ENCODE results near the gene ELP5. TPM values are rescaled to one million over a fixed set of nuclear protein-coding genes. Genes with fewer than 3 reads are reported as not detected.

ELP5 gene
- 46.5 and 46.7 TPM in 2 replicates for total RNA-seq (2014; rRNA removed; shearing (Covaris generic))

DNA sequence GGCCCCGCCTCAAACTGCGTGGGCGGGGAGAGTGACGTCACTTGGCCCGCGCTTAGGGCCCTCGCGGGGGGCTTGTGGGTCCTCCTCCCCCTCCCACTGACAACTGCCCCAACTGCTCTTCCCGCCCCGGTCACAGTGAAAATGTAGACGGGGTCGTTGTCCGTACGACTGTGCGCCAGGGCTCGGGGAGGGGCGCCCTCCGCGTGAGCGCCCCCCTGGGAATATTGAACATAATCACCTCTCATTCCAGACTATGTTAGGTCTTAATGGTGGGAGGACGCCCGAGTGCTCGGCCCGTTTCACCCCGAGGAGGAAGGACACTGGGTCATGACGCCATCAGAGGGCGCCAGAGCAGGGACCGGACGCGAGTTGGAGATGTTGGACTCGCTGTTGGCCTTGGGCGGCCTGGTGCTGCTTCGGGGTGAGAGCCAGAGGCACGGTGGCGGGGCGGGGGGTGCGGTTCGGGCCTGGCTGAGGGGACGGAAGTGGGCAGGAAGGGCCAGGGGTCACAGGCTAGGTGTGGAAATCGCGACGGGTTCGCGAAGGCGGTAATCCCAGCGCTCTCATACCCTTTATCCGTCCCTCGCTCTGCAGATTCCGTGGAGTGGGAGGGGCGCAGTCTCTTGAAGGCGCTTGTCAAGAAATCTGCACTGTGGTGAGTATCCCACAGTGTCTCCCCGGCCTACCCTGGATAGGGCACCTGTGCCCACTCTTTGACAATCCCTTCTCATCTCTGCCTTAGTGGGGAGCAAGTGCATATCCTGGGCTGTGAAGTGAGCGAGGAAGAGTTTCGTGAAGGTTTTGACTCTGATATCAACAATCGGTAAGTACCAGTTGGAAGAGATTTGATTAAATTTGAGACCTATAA is at the start of gene ELP5:
Gene ELP5, plus strand, starts transcription at position 40 of the 868 bp plus-strand sequence. Its CDS starts 336 bp downstream, at position 376.
- DNase-seq (ENCODE audit: low spot score) = peak; percentile 84

GRCh38 chr17:7203391-7203790 is 48.6 kb upstream of the ELP5 start:
- no peak for DNase-seq (ENCODE audit: low spot score)

DNA sequence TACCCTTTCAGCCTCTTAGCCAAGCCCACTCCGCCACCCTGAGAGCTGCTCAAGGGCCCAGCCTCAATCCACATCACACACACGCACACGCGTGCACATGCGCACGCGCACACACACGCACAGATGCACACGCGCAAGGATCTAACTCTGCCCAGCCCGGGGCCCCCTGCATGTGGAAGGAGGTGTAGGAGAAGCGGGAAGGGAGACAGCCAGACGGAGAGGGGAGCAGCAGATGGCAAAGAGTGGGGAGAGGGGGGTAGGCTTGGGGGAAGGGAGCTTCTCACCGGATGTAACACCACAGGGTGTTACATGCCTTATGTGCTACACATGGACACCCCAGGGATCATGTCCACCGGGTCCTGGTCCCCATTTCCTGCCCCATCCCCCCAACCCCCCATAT is 47.7 kb upstream of the ELP5 start:
- DNase-seq (ENCODE audit: low spot score) = no peak

- DNase-seq (ENCODE audit: low spot score) = peak; percentile 25
Observed at GRCh38 chr17:7204828-7205461, 47.1 kb upstream of the ELP5 start.

DNA sequence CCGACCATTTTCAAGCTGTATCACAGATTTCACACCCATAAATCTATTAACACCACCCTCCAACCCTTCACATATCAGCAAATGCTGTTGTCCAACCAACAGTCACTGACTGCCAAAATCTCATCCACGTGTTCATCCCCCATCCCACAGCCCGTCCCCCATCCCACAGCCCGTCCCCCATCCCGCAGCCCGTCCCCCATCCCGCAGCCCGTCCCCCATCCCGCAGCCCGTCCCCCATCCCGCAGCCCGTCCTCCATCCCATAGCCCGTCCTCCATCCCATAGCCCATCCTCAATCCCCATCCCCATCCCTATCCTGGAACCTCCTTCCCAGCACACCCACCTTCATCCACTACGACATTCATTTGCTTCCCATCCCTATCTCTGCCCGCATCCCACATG is 46.5 kb upstream of the ELP5 start:
- no peak for DNase-seq (ENCODE audit: low spot score)

- DNase-seq (ENCODE audit: low spot score) = no peak
Observed at GRCh38 chr17:7207120-7208001, 44.7 kb upstream of the ELP5 start.

- DNase-seq (ENCODE audit: low spot score) = no peak
Observed at GRCh38 chr17:7208027-7208571, 43.9 kb upstream of the ELP5 start.

DNA sequence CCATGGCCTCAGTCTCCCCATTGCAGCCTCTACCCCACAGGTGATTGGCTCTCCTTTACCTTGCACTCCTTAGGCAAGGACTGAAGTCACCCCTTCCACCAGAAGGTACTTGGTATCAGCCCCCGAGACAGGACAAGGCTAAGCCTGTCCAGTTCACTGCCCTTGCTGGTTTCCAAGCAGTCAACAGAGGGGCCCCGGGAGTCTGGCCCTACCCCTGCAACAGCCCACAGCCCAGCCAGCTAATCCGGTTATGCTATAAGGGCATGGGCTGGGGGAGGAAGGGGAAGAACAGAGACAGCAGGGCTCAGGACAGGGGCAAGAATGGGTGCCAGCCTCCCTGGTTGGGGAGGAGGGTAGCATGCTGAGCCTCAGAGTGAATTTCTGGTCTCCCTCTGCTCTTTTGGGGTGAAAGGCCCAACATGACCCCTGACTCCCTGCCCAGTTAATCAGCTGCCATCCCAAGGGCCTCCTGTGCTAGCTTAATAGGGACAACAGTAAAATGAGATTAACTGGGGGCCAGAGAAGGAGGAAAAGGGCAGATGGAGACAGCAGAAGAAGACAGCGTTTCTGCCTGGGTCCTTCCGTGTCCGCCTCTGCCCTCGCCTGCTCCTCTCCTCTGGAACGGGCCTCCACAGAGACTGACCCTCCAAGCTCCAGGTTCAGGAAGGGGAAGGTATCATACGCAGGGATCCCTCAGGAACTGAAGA is 43.1 kb upstream of the ELP5 start:
- DNase-seq (ENCODE audit: low spot score) = no peak

GRCh38 chr17:7211491-7212273 is 40.3 kb upstream of the ELP5 start:
- DNase-seq (ENCODE audit: low spot score) = no peak

DNA sequence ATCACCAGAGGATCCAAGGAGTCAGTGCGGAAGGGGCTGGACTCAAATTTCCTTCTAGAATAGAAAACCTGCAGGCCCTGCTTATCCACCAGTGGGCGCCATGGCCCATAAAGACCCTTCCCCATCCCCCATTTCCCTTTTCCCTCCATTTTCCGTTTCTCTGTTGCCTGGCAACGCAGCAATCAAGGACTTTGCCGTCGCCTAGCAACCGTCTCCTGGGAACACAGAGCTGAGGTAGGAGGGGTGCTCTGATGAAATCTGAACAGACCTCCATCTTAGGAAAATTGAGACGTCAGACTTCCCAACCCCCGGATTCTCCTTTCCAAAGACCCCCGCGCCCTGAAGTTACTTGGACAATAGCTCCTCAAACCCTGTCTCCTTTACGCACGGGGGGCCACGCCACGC is 38.1 kb upstream of the ELP5 start:
- peak; percentile 67 for DNase-seq (ENCODE audit: low spot score)

DNA sequence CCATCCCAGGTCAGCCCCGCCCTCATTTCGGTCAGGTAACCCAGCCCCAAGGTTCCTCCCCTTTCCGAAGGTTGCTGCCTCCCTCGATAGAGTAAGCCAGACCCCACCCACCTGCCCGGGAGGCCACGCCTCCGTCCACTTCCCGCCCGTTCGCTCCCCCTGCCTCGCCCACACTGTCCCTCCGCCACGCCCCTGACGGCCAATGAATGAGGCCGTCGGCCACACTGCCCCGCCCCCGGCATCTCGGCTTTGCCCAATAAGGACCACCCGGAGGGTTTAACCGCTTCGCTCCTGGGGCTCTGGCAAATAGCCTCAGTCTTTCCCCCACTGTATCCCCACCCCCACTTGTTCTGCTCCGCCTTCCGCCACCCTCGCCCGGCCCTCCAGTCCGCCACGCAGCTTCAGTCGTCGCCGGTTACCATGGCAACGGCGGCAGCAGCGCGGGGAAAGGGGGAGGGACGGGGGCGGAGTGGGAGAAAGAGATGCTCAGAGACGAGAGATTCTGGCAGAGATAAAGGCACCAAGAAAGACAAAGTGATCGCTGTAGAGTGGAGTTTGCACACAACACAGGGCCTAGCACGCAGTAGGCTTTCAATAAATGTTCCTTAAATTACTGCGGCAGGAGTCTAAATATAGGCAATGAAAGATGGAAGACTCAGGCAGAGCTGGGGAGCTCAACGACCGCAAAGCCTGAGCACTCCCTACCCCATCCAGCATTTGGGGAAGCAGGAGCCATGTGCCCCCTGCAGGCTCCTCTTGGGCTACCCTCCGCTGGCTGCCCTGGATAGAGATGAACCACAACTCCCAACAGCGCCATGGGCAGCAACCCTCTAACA is 37.5 kb upstream of the ELP5 start:
- peak; percentile 89 for DNase-seq (ENCODE audit: low spot score)

- no peak for DNase-seq (ENCODE audit: low spot score)
Observed at GRCh38 chr17:7215136-7215638, 36.8 kb upstream of the ELP5 start.

- DNase-seq (ENCODE audit: low spot score) = no peak
Observed at GRCh38 chr17:7215652-7216180, 36.3 kb upstream of the ELP5 start.

DNA sequence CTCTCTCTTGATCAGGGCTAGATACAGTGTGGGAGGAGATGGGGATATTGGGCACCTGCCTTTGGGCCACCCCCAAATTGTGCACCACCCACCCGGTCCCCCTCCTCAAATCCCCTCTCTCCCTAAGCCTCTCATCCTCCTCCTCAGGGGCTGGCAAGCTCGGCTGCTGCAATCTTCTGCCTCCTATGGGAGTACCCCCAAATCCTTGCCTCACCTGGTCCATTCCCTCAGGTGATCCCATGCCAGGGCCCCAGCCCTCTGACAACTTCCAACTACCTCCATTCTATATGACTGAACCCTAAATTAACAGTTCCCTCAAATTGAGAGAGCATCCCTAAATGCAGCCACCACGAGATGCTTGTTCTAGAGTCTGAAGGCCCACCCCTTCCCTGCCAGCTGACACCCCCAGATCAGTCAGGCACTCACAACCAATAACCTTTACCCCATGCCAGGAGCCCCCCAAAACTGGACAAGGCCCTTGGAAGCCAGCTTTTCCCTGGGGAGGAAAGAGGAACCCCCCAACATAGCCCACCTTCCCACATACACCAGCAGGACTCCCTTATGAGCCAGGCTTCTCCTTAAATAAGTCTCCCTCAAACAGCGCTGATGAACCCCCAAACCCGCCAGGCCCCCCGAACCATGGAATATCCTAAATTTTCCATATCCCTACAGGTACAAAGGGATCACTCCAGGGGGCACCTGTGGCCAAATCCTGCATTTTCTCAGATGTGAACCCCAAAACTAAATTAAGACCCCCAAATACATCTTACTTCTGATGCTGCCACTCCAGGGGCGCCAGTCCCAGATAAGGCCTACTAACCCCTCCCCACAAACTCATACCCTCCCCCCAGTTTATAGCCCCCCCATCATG is 35.5 kb upstream of the ELP5 start:
- DNase-seq (ENCODE audit: low spot score) = no peak

DNA sequence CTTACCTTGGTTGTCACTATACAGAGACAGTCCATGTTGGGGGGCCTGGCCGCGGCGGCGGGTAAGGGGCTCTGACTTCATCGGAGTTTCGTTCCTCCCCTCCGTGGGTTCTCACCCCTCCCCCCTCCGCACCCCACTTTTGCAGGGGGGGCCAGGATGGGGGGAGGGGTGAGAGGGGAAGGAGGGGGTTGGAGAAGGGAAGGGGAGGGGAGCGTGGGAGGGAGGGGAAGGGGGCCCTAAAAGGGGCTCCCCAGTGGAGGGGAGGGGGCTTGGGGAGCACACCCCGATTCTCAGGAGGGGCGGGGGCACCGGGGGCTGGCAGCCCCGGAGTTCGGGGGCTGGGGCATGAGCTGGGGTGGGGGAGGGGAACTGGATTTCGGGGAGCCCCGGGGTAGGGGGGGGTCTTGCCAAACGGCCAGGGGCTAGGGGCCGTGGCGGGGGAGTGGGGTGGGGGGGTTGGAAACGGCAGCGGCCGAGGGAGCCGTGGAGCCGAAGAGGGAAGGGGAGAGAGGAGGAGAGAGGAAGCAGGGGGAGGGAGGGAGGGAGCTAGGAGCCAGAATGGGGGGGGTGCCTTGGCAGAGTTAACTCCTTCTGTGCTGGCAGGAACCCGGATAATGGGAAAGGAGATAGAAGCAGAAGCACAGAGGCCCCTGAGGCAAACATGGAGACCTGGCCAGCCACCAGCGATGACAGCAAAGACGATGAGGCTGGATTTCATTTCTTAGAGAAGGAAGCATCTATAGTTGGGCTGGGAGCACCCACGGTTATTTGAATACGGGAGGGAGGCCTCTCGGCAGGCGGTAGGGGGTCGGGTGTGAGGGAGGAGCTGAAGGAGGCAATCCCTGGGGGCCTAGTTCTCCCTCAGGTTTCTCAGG is 34.7 kb upstream of the ELP5 start:
- DNase-seq (ENCODE audit: low spot score) = no peak

- no peak for DNase-seq (ENCODE audit: low spot score)
Observed at GRCh38 chr17:7218166-7218565, 33.8 kb upstream of the ELP5 start.

DNA sequence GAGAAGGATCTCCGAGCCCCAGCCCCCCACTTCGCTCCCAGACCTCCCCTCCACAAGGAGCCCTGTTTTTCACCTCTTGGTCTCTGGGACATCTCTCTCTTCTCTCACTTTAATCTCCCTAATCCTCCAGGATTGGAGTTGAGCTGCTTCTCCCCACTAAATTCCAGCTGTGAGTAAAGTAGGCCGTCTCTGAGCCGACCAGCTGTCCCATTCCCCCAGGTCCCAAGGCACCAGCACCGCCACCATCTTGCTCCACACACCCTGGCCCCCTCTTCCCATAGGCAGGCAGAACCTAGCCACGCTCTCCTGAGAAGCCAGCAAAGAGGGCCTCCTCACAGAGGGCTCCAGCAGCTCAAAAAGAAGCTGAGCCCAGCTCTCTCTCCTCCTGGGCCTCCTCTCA is 33.3 kb upstream of the ELP5 start:
- DNase-seq (ENCODE audit: low spot score) = no peak
